Measurements from ENCODE around the gene RPS6KA4.

- TF ChIP-seq, protein P1, sequence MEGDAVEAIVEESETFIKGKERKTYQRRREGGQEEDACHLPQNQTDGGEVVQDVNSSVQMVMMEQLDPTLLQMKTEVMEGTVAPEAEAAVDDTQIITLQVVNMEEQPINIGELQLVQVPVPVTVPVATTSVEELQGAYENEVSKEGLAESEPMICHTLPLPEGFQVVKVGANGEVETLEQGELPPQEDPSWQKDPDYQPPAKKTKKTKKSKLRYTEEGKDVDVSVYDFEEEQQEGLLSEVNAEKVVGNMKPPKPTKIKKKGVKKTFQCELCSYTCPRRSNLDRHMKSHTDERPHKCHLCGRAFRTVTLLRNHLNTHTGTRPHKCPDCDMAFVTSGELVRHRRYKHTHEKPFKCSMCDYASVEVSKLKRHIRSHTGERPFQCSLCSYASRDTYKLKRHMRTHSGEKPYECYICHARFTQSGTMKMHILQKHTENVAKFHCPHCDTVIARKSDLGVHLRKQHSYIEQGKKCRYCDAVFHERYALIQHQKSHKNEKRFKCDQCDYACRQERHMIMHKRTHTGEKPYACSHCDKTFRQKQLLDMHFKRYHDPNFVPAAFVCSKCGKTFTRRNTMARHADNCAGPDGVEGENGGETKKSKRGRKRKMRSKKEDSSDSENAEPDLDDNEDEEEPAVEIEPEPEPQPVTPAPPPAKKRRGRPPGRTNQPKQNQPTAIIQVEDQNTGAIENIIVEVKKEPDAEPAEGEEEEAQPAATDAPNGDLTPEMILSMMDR (conservative IDR thresholded peaks at IDR 0.05; ENCODE audit: low read depth, low read length), result no peak
- TF ChIP-seq EZH2 (IDR thresholded peaks at IDR 0.05; ENCODE audit: low read length, unreplicated experiment) (no peak), EZH2phosphoT487 (IDR thresholded peaks at IDR 0.05; ENCODE audit: borderline replicate concordance, low read length) (no peak)
These were observed 42.8 kb downstream of the RPS6KA4 start for GRCh38 chr11:64401775-64402174.

Data from PC-3 (cell line).